Sigmoid colon (tissue), 7 donors: ENCODE measurements around the gene MESD. TPM values are rescaled to one million over a fixed set of nuclear protein-coding genes. Genes with fewer than 3 reads are reported as not detected.

Source experiments
- DNase-seq: peaks from one replicate; pipeline ENCODE4 v3.0.0-alpha.2; 2019
- H3K27ac ChIP-seq, 4 donors: fragments of 200-600 bp; sonication (generic); one replicate each; pipeline ENCODE4 v1.5.1; 2016 to 2019; ENCODE audit warnings: mild to moderate bottlenecking in 1 of 4
- H3K27me3 ChIP-seq, 3 donors: fragments of 200-600 bp; sonication (generic); one replicate each; pipeline ENCODE4 v1.5.1; 2019; ENCODE audit warnings: mild to moderate bottlenecking in 1 of 3
- H3K36me3 ChIP-seq, 4 donors: fragments of 200-600 bp; sonication (generic); one replicate each; pipeline ENCODE4 v1.5.1; 2016 to 2019
- H3K4me1 ChIP-seq, 4 donors: fragments of 200-600 bp; sonication (generic); one replicate each; pipeline ENCODE4 v1.5.1; 2017 to 2019
- H3K4me3 ChIP-seq, 4 donors: fragments of 200-600 bp; sonication (generic); one replicate each; pipeline ENCODE4 v1.5.1; 2017 to 2019; ENCODE audit warnings: mild to moderate bottlenecking in 2 of 4, moderate library complexity in 1 of 4
- H3K9me3 ChIP-seq, 4 donors: fragments of 200-600 bp in 3 of 4; sonication (generic) in 3 of 4; one replicate each; pipeline versions ENCODE4 v1.5.1 to v1.6.1; 2013 to 2019
- CTCF ChIP-seq, 4 experiments: fragments of 450-650 bp in 3 of 4; fragments of 200-600 bp in 1 of 4; IDR thresholded peaks; one replicate each; pipeline ENCODE4 v1.5.1; 2016 to 2019; ENCODE audit warnings: antibody characterized with exemption in 4 of 4, mild to moderate bottlenecking in 3 of 4, moderate library complexity in 2 of 4
- EP300 ChIP-seq, 4 donors: sonication (generic); formaldehyde crosslinking; IDR thresholded peaks; one replicate each; pipeline ENCODE4 v1.6.1; 2017; ENCODE audit warnings: antibody characterized with exemption in 4 of 4
- POLR2A ChIP-seq, 2 donors: fragments of 450-650 bp; IDR thresholded peaks; one replicate each; pipeline ENCODE4 v1.6.1; 2016; ENCODE audit warnings: antibody characterized with exemption in 2 of 2, mild to moderate bottlenecking in 2 of 2, moderate library complexity in 2 of 2
- POLR2AphosphoS5 ChIP-seq, 4 donors: sonication (generic); formaldehyde crosslinking; IDR thresholded peaks; one replicate each; pipeline ENCODE4 v1.6.1; 2017; ENCODE audit warnings: antibody characterized with exemption in 4 of 4
- WGBS, 2 donors: extraction: QIAGEN DNeasy Blood & Tissue Kit; methylation state at CpG; one replicate each; pipeline ENCODE4 v1.1.7; 2013; 5-methylcytosine and 5-hydroxymethylcytosine counted together
- intact Hi-C: fragments of 100-400 bp; cut with DNase I; formaldehyde crosslinking; loops from one replicate; pipeline ENCODE4 v1.15.1; 2023
- polyA plus RNA-seq, 3 donors: library from polyadenylated mRNA; stranded (reverse); fragments of 200-250 nt; gene quantifications; one replicate each; pipeline ENCODE4 v1.2.3, GENCODE V29; 2013
- small RNA-seq, 3 donors: library from RNA; depleted of rRNA; stranded (forward); fragments of <200 nt; gene quantifications; one replicate each; pipeline ENCODE3, GENCODE V24; 2016
- total RNA-seq, 4 donors: library from RNA; depleted of rRNA; stranded (reverse); fragments of >200 nt; gene quantifications; one replicate each; pipeline ENCODE4 v1.1.0, GENCODE V29; 2016
- donor health status: healthy with polysubstance abuse.
- donor health status: Bipolar disorder and iron deficiency.
- donor health status: healthy.

The MESD gene
- total and polyA plus RNA-seq, 7 donors, result 5.4 to 20.8 (median 14.6) TPM

- H3K9me3 ChIP-seq, result peaks cover 0 to 6% (median 0%) of the 10 kb centered on the region in 4 donors
- H3K36me3 ChIP-seq, result peaks cover 0 to 10% (median 8%) of the 10 kb centered on the region in 4 donors
- H3K4me3 ChIP-seq, result no peak overlapping the region
- H3K27me3 ChIP-seq, result no peaks in the 10 kb centered on the region
- TF ChIP-seq POLR2A (IDR thresholded peaks at IDR 0.05) (no peak), CTCF (IDR thresholded peaks at IDR 0.05) (no peak), EP300 (IDR thresholded peaks at IDR 0.05) (no peak), POLR2AphosphoS5 (IDR thresholded peaks at IDR 0.05) (no peak)
- intact Hi-C loops, result no loop called here
- DNase-seq, result no peak
- no peak overlapping the region for H3K27ac ChIP-seq
- H3K4me1 ChIP-seq, result peaks cover 0 to under 1% (median 0%) of the 10 kb centered on the region in 4 donors
- WGBS, 2 donors, result 92 to 95% methylated on average over 11 of the region's 11 CpGs
These were observed 83.4 kb downstream of the MESD start for GRCh38 chr15:80906159-80906766.

GRCh38 chr15:80904998-80905397 is 84.6 kb downstream of the MESD start:
- Histone ChIP-seq H3K4me1 (no peaks in the 10 kb centered on the region), H3K27ac (no peak overlapping the region), H3K36me3 (peaks cover 0 to 10% (median 8%) of the 10 kb centered on the region in 4 donors), H3K27me3 (no peaks in the 10 kb centered on the region), H3K9me3 (peaks cover 0 to 6% (median 0%) of the 10 kb centered on the region in 4 donors), H3K4me3 (no peak overlapping the region)
- DNase-seq, result no peak
- WGBS, 2 donors, result 86 to 91% methylated on average over 5 of the region's 5 CpGs
- intact Hi-C loops, result no loop called here
- TF ChIP-seq POLR2A (IDR thresholded peaks at IDR 0.05), result no peak
- TF ChIP-seq CTCF (IDR thresholded peaks at IDR 0.05), result no peak
- no peak for TF ChIP-seq POLR2AphosphoS5 (IDR thresholded peaks at IDR 0.05)
- no peak for TF ChIP-seq EP300 (IDR thresholded peaks at IDR 0.05)

GRCh38 chr15:80902298-80902801 is 87.3 kb downstream of the MESD start:
- no peak overlapping the region for H3K27ac ChIP-seq
- H3K4me1 ChIP-seq, result no peaks in the 10 kb centered on the region
- no peaks in the 10 kb centered on the region for H3K27me3 ChIP-seq
- no peak overlapping the region for H3K4me3 ChIP-seq
- no peak for TF ChIP-seq EP300 (IDR thresholded peaks at IDR 0.05)
- TF ChIP-seq POLR2AphosphoS5 (IDR thresholded peaks at IDR 0.05), result no peak
- no peak for TF ChIP-seq CTCF (IDR thresholded peaks at IDR 0.05)
- TF ChIP-seq POLR2A (IDR thresholded peaks at IDR 0.05), result no peak
- intact Hi-C loops, result no loop called here
- 93 to 94% methylated on average over 10 of the region's 10 CpGs for WGBS, 2 donors
- H3K36me3 ChIP-seq, result no peaks in the 10 kb centered on the region
- DNase-seq, result no peak
- no peaks in the 10 kb centered on the region for H3K9me3 ChIP-seq

GRCh38 chr15:80898040-80898439 is 91.6 kb downstream of the MESD start:
- 83 to 86% methylated on average over 2 of the region's 2 CpGs for WGBS, 2 donors
- Histone ChIP-seq H3K27ac (no peak overlapping the region), H3K27me3 (no peaks in the 10 kb centered on the region), H3K36me3 (no peaks in the 10 kb centered on the region), H3K4me3 (no peak overlapping the region), H3K9me3 (no peaks in the 10 kb centered on the region), H3K4me1 (no peaks in the 10 kb centered on the region)
- DNase-seq, result no peak
- TF ChIP-seq POLR2A (IDR thresholded peaks at IDR 0.05) (no peak), EP300 (IDR thresholded peaks at IDR 0.05) (no peak), POLR2AphosphoS5 (IDR thresholded peaks at IDR 0.05) (no peak), CTCF (IDR thresholded peaks at IDR 0.05) (no peak)
- intact Hi-C loops, result no loop called here

Small RNA genes lying within 50 kb of the gene (small RNA-seq; reads per million reads assigned to genes)
- gene MIR4514, result 0 reads per million in 3 donors

Other genes starting within 250 kb of the MESD start
- under 1 TPM in 2 of 4 donors, not detected in 2; under 0.01 TPM for gene CEMIP, start 210.4 kb downstream of the MESD start, total RNA-seq
- gene CEMIP, start 210.4 kb downstream of the MESD start, polyA plus RNA-seq, result 1 to 10 TPM in 1 of 3 donors, under 1 TPM in 2; under 0.01 to 2.1 (median 0.23) TPM
- gene TLNRD1, start 11.1 kb upstream of the MESD start, total RNA-seq, result 10 to 100 TPM; 12.5 to 18.3 (median 12.8) TPM
- 10 to 100 TPM in 1 of 3 donors, 1 to 10 TPM in 2; 6.6 to 10.6 (median 6.9) TPM for gene TLNRD1, start 11.1 kb upstream of the MESD start, polyA plus RNA-seq
- 1 to 10 TPM in 1 of 4 donors, not detected in 3; 2.1 TPM for gene CFAP161, start 144.5 kb upstream of the MESD start, total RNA-seq
- not detected for gene CFAP161, start 144.5 kb upstream of the MESD start, polyA plus RNA-seq
- 10 to 100 TPM in 2 of 4 donors, 1 to 10 TPM in 2; 6.2 to 26.3 (median 12.5) TPM for gene IL16, start 207.1 kb upstream of the MESD start, total RNA-seq
- 10 to 100 TPM in 1 of 3 donors, 1 to 10 TPM in 2; 3.0 to 52.8 (median 6.6) TPM for gene IL16, start 207.1 kb upstream of the MESD start, polyA plus RNA-seq